Immature natural killer cell (primary cell): ENCODE results near the gene ZNF330. TPM values are rescaled to one million over a fixed set of nuclear protein-coding genes. Genes with fewer than 3 reads are reported as not detected.
"Not testable (repeated sequence)": the region's sequence is repeated elsewhere in the genome, so short reads cannot be mapped to it uniquely, and the experiment has no call there.

Source experiments
- DNase-seq, 3 donors: peaks; one replicate each; pipeline ENCODE4 v3.0.0; 2022; ENCODE audit warnings: mixed read lengths in 1 of 3
- H3K27ac Mint-ChIP-seq, 6 donors: one replicate each; pipeline ENCODE4 v1.8.0; 2020; ENCODE audit warnings: mixed read lengths in 6 of 6, mild to moderate bottlenecking in 5 of 6, inconsistent platforms in 4 of 6, moderate library complexity in 3 of 6
- H3K27me3 Mint-ChIP-seq, 3 donors: one replicate each; pipeline ENCODE4 v1.8.0; 2020 to 2021; ENCODE audit warnings: low read depth in 3 of 3, mild to moderate bottlenecking in 3 of 3, mixed read lengths in 3 of 3, moderate library complexity in 3 of 3, inconsistent platforms in 1 of 3
- H3K36me3 Mint-ChIP-seq, 3 donors: one replicate each; pipeline ENCODE4 v1.8.0; 2020; ENCODE audit warnings: mixed read lengths in 3 of 3, inconsistent platforms in 2 of 3, mild to moderate bottlenecking in 2 of 3
- H3K4me1 Mint-ChIP-seq, 2 donors: one replicate each; pipeline ENCODE4 v1.8.0; 2020; ENCODE audit warnings: inconsistent platforms in 2 of 2, mild to moderate bottlenecking in 2 of 2, mixed read lengths in 2 of 2, moderate library complexity in 1 of 2
- H3K4me3 Mint-ChIP-seq, 5 donors: one replicate each; pipeline ENCODE4 v1.8.0; 2020; ENCODE audit warnings: mild to moderate bottlenecking in 5 of 5, mixed read lengths in 5 of 5, inconsistent platforms in 3 of 5, moderate library complexity in 3 of 5
- H3K9me3 Mint-ChIP-seq, 6 donors: one replicate each; pipeline ENCODE4 v1.8.0; 2020; ENCODE audit warnings: mild to moderate bottlenecking in 6 of 6, mixed read lengths in 6 of 6, inconsistent platforms in 4 of 6, moderate library complexity in 3 of 6
- polyA plus RNA-seq, 3 donors: library from polyadenylated mRNA; unstranded; fragments of 300-500 nt; fragmentation: Illumina TruSeq; gene quantifications; one replicate each; pipeline ENCODE4 v1.2.3, GENCODE V29; 2021

The ZNF330 gene
- 10 to 100 TPM; 10.1 to 21.1 (median 12.1) TPM for polyA plus RNA-seq

GRCh38 chr4:141220691-141221659, at the start of gene ZNF330:
TSS of gene ZNF330 (plus strand) at chr4:141220895. CDS start at chr4:141222372, 1,477 bp downstream.
- H3K27ac Mint-ChIP-seq = peak within 1 kb of the TSS; percentile 93 to 97 (median 94)
- peak within 1 kb of the TSS; percentile 91 to 97 (median 93) for H3K4me3 Mint-ChIP-seq
- H3K27me3 Mint-ChIP-seq = peaks cover 7 to 13% (median 10%) of the 10 kb centered on the region in 3 donors
- peak; percentile 86 to 89 (median 88) for DNase-seq
- peaks cover 0 to 7% (median 0%) of the 10 kb centered on the region in 3 donors for H3K36me3 Mint-ChIP-seq
- no peaks in the 10 kb centered on the region for H3K9me3 Mint-ChIP-seq
- H3K4me1 Mint-ChIP-seq = peaks cover 31 to 45% of the 10 kb centered on the region in 2 donors

- Mint-ChIP-seq H3K36me3 (no peaks in the 10 kb centered on the region), H3K27me3 (peaks cover 0 to 4% (median 2%) of the 10 kb centered on the region in 3 donors)
Measured at GRCh38 chr4:141174457-141174856, 46.2 kb upstream of the ZNF330 start.

GRCh38 chr4:141177171-141177570, 43.5 kb upstream of the ZNF330 start:
- no peak overlapping the region for H3K4me3 Mint-ChIP-seq
- no peaks in the 10 kb centered on the region for H3K4me1 Mint-ChIP-seq
- H3K27ac Mint-ChIP-seq = no peak overlapping the region
- no peaks in the 10 kb centered on the region for H3K36me3 Mint-ChIP-seq
- no peak for DNase-seq
- peaks cover 0 to 6% (median 4%) of the 10 kb centered on the region in 3 donors for H3K27me3 Mint-ChIP-seq
- no peaks in the 10 kb centered on the region for H3K9me3 Mint-ChIP-seq

More at GRCh38 chr4:141174457-141174856, 46.2 kb upstream of the ZNF330 start:
- no peak overlapping the region for H3K27ac Mint-ChIP-seq
- H3K9me3 Mint-ChIP-seq = no peaks in the 10 kb centered on the region
- H3K4me3 Mint-ChIP-seq = no peak overlapping the region
- H3K4me1 Mint-ChIP-seq = no peaks in the 10 kb centered on the region
- no peak for DNase-seq

GRCh38 chr4:141179474-141180373, 41.0 kb upstream of the ZNF330 start:
- no peaks in the 10 kb centered on the region for H3K36me3 Mint-ChIP-seq
- no peaks in the 10 kb centered on the region for H3K4me1 Mint-ChIP-seq
- no peak overlapping the region for H3K27ac Mint-ChIP-seq
- no peak for DNase-seq
- no peaks in the 10 kb centered on the region for H3K9me3 Mint-ChIP-seq
- H3K4me3 Mint-ChIP-seq = no peak overlapping the region
- H3K27me3 Mint-ChIP-seq = peaks cover 0 to 4% (median 4%) of the 10 kb centered on the region in 3 donors

GRCh38 chr4:141180991-141181761, 39.5 kb upstream of the ZNF330 start:
- Mint-ChIP-seq H3K4me1 (no peaks in the 10 kb centered on the region), H3K27me3 (peaks cover 0 to 4% (median 4%) of the 10 kb centered on the region in 3 donors), H3K27ac (no peak overlapping the region), H3K9me3 (no peaks in the 10 kb centered on the region), H3K36me3 (no peaks in the 10 kb centered on the region), H3K4me3 (no peak overlapping the region)
- DNase-seq = no peak

GRCh38 chr4:141183491-141183890, 37.2 kb upstream of the ZNF330 start:
- not testable (repeated sequence) for H3K27ac Mint-ChIP-seq, H3K9me3 Mint-ChIP-seq

GRCh38 chr4:141192564-141192963, 28.1 kb upstream of the ZNF330 start:
- Mint-ChIP-seq H3K27ac (no peak overlapping the region), H3K36me3 (no peaks in the 10 kb centered on the region), H3K4me3 (no peak overlapping the region), H3K27me3 (peaks cover 4 to 13% (median 6%) of the 10 kb centered on the region in 3 donors), H3K4me1 (no peaks in the 10 kb centered on the region), H3K9me3 (peaks cover 0 to 2% (median under 1%) of the 10 kb centered on the region in 6 donors)
- DNase-seq = no peak

More at GRCh38 chr4:141183491-141183890, 37.2 kb upstream of the ZNF330 start:
- H3K27me3 Mint-ChIP-seq, H3K36me3 Mint-ChIP-seq, H3K4me1 Mint-ChIP-seq, H3K4me3 Mint-ChIP-seq, DNase-seq: not testable (repeated sequence)

- Mint-ChIP-seq H3K4me1 (no peaks in the 10 kb centered on the region), H3K9me3 (peaks cover 0 to 2% (median 0%) of the 10 kb centered on the region in 6 donors), H3K27me3 (peaks cover 4 to 13% (median 6%) of the 10 kb centered on the region in 3 donors), H3K36me3 (no peaks in the 10 kb centered on the region), H3K4me3 (no peak overlapping the region), H3K27ac (no peak overlapping the region)
- no peak for DNase-seq
Measured at GRCh38 chr4:141193516-141194034, 27.1 kb upstream of the ZNF330 start.

GRCh38 chr4:141195095-141195707, 25.5 kb upstream of the ZNF330 start:
- no peaks in the 10 kb centered on the region for H3K36me3 Mint-ChIP-seq
- H3K27ac Mint-ChIP-seq = no peak overlapping the region
- no peaks in the 10 kb centered on the region for H3K4me1 Mint-ChIP-seq
- DNase-seq = no peak
- H3K27me3 Mint-ChIP-seq = peaks cover 4 to 7% (median 6%) of the 10 kb centered on the region in 3 donors
- H3K4me3 Mint-ChIP-seq = no peak overlapping the region
- H3K9me3 Mint-ChIP-seq = peaks cover 0 to 2% (median 0%) of the 10 kb centered on the region in 6 donors

- no peaks in the 10 kb centered on the region for H3K4me1 Mint-ChIP-seq
- no peak for DNase-seq
- H3K4me3 Mint-ChIP-seq = no peak overlapping the region
- H3K9me3 Mint-ChIP-seq = peaks cover 0 to 3% (median 0%) of the 10 kb centered on the region in 6 donors
- H3K27ac Mint-ChIP-seq = no peak overlapping the region
- no peaks in the 10 kb centered on the region for H3K36me3 Mint-ChIP-seq
- H3K27me3 Mint-ChIP-seq = peaks cover 4 to 10% (median 9%) of the 10 kb centered on the region in 3 donors
Measured at GRCh38 chr4:141196227-141196933, 24.3 kb upstream of the ZNF330 start.

GRCh38 chr4:141207961-141208360, 12.7 kb upstream of the ZNF330 start:
- no peaks in the 10 kb centered on the region for H3K4me1 Mint-ChIP-seq
- H3K27ac Mint-ChIP-seq = no peak overlapping the region
- peaks cover 1 to 15% (median 5%) of the 10 kb centered on the region in 3 donors for H3K27me3 Mint-ChIP-seq
- H3K4me3 Mint-ChIP-seq = no peak overlapping the region
- no peaks in the 10 kb centered on the region for H3K9me3 Mint-ChIP-seq
- DNase-seq = no peak
- no peaks in the 10 kb centered on the region for H3K36me3 Mint-ChIP-seq

GRCh38 chr4:141210168-141210567, 10.5 kb upstream of the ZNF330 start:
- Mint-ChIP-seq H3K4me3 (no peak overlapping the region), H3K27me3 (peaks cover 1 to 14% (median 3%) of the 10 kb centered on the region in 3 donors), H3K4me1 (no peaks in the 10 kb centered on the region), H3K9me3 (no peaks in the 10 kb centered on the region), H3K36me3 (no peaks in the 10 kb centered on the region), H3K27ac (no peak overlapping the region)
- no peak for DNase-seq
